SK-N-SH (cell line): ENCODE results near the gene PLS3. TPM values are rescaled to one million over a fixed set of nuclear protein-coding genes. Genes with fewer than 3 reads are reported as not detected.

Experiments
- CTCF ChIA-PET: fragments of 300-600, 350-600 bp; formaldehyde crosslinking; extraction: SDS; loops from one replicate; lab custom pipeline; 2021; lab: Yijun Ruan, JAX
- POLR2A ChIA-PET: fragments of 350-600 bp; sonication (Branson Sonifier 250); formaldehyde crosslinking; extraction: SDS; loops from one replicate; lab custom pipeline; 2020; ENCODE audit warnings: antibody characterized with exemption, inconsistent platforms; lab: Yijun Ruan, JAX
- DNase-seq: peaks from one replicate; pipeline ENCODE4 v3.0.0; 2012
- H2AFZ ChIP-seq: fragments of 200-600 bp; sonication (generic); 2 replicates; pipeline ENCODE4 v1.8.1; 2016; ENCODE audit warnings: antibody characterized with exemption, mild to moderate bottlenecking, low read depth
- H3F3A ChIP-seq: fragments of 200-600 bp; sonication (generic); replicated peaks from 2 replicates; pipeline ENCODE3; 2016; ENCODE audit warnings: antibody characterized with exemption, mild to moderate bottlenecking; ENCODE audit not compliant: insufficient read depth
- H3K27ac ChIP-seq, 2 experiments: fragments of 200-500 bp in 1 of 2; fragments of 200-600 bp in 1 of 2; sonication (Bioruptor generic) in 1 of 2; sonication (generic), shearing (Covaris generic) in 1 of 2; 2 replicates each; pipeline versions ENCODE4 v1.5.1 to v1.6.1; 2014 to 2016; ENCODE audit warnings: low read depth in 2 of 2, inconsistent platforms in 1 of 2, low read length in 1 of 2, mild to moderate bottlenecking in 1 of 2, mixed read lengths in 1 of 2
- H3K27me3 ChIP-seq: fragments of 200-600 bp; sonication (generic), shearing (Covaris generic); 2 replicates; pipeline ENCODE4 v1.6.1; 2016; ENCODE audit warnings: mixed run types; ENCODE audit not compliant: insufficient read depth
- H3K36me3 ChIP-seq, 2 experiments: fragments of 200-500 bp in 1 of 2; fragments of 200-600 bp in 1 of 2; sonication (Bioruptor generic) in 1 of 2; sonication (generic) in 1 of 2; replicated peaks in 1 of 2; 2 replicates each; pipeline versions ENCODE3 to v1.5.1; 2014 to 2016; ENCODE audit warnings: low read length in 1 of 2, mild to moderate bottlenecking in 1 of 2; ENCODE audit not compliant: insufficient read depth in 2 of 2, control insufficient read depth in 1 of 2
- H3K4me1 ChIP-seq, 2 experiments: fragments of 200-500 bp in 1 of 2; fragments of 200-600 bp in 1 of 2; sonication (Bioruptor generic) in 1 of 2; sonication (generic), shearing (Covaris generic) in 1 of 2; 2 replicates each; pipeline versions ENCODE4 v1.5.1 to v1.6.1; 2014 to 2016; ENCODE audit warnings: low read depth in 1 of 2, low read length in 1 of 2, mixed run types in 1 of 2; ENCODE audit not compliant: insufficient read depth in 2 of 2, control insufficient read depth in 1 of 2
- H3K4me2 ChIP-seq: fragments of 200-600 bp; sonication (generic), shearing (Covaris generic); 2 replicates; pipeline ENCODE4 v1.6.1; 2017; ENCODE audit warnings: mixed run types
- H3K4me3 ChIP-seq, 2 experiments: fragments of 200-500 bp in 1 of 2; fragments of 200-600 bp in 1 of 2; sonication (Bioruptor generic) in 1 of 2; sonication (generic), shearing (Covaris generic) in 1 of 2; 2 replicates each; pipeline versions ENCODE4 v1.5.1 to v1.8.1; 2014 to 2016; ENCODE audit warnings: low read depth in 2 of 2, inconsistent platforms in 1 of 2, low read length in 1 of 2, mild to moderate bottlenecking in 1 of 2, mixed read lengths in 1 of 2, moderate library complexity in 1 of 2
- H3K79me2 ChIP-seq: fragments of 200-600 bp; sonication (generic); 2 replicates; pipeline ENCODE4 v1.8.1; 2017; ENCODE audit warnings: mild to moderate bottlenecking; ENCODE audit not compliant: insufficient read depth
- H3K9ac ChIP-seq: fragments of 200-600 bp; sonication (generic); 2 replicates; pipeline ENCODE4 v1.6.1; 2017; ENCODE audit warnings: mixed run types
- H3K9me2 ChIP-seq: fragments of 200-600 bp; sonication (generic); 2 replicates; pipeline ENCODE4 v1.6.1; 2017; ENCODE audit warnings: mixed run types
- H3K9me3 ChIP-seq: fragments of 200-600 bp; sonication (generic); 2 replicates; pipeline ENCODE4 v1.6.1; 2017; ENCODE audit warnings: mixed run types, mild to moderate bottlenecking, moderate library complexity
- H4K20me1 ChIP-seq: fragments of 200-600 bp; sonication (generic); 2 replicates; pipeline ENCODE4 v1.6.1; 2017; ENCODE audit warnings: mild to moderate bottlenecking, mixed run types; ENCODE audit not compliant: insufficient read depth
- ELF1 ChIP-seq: IDR thresholded peaks from 2 replicates; pipeline ENCODE4 v1.4.0; 2012
- EP300 ChIP-seq, 2 experiments: IDR thresholded peaks; 2 replicates each; pipeline versions ENCODE4 v1.4.0 to v1.6.1; 2012; ENCODE audit warnings: borderline replicate concordance in 1 of 2, low read depth in 1 of 2, low read length in 1 of 2
- FOXM1 ChIP-seq: IDR thresholded peaks from 2 replicates; pipeline ENCODE4 v1.4.0; 2012; ENCODE audit warnings: low read depth, mild to moderate bottlenecking
- GATA2 ChIP-seq: sonication (generic); formaldehyde crosslinking; IDR thresholded peaks from 2 replicates; pipeline ENCODE4 v1.5.0; 2020; ENCODE audit warnings: mild to moderate bottlenecking, missing genetic modification reagents
- MXI1 ChIP-seq: IDR thresholded peaks from 2 replicates; pipeline ENCODE4 v1.6.1; 2012; ENCODE audit warnings: mild to moderate bottlenecking, low read depth, low read length, improper control_type of control experiment
- NFIC ChIP-seq: IDR thresholded peaks from 2 replicates; pipeline ENCODE4 v1.4.0; 2012; ENCODE audit warnings: borderline replicate concordance
- NRF1 ChIP-seq: IDR thresholded peaks from 2 replicates; pipeline ENCODE4 v1.6.1; 2012; ENCODE audit warnings: low read depth, mild to moderate bottlenecking, low read length
- POLR2AphosphoS5 ChIP-seq: IDR thresholded peaks from 2 replicates; pipeline ENCODE4 v1.6.1; 2012; ENCODE audit warnings: low read depth, low read length
- RCOR1 ChIP-seq: fragments of 150-350 bp; IDR thresholded peaks from 2 replicates; pipeline ENCODE4 v1.6.1; 2017; ENCODE audit warnings: antibody characterized with exemption, low read length
- RXRA ChIP-seq: IDR thresholded peaks from 2 replicates; pipeline ENCODE4 v1.4.0; 2012; ENCODE audit warnings: low read depth, mild to moderate bottlenecking, borderline replicate concordance
- SIN3A ChIP-seq: IDR thresholded peaks from 2 replicates; pipeline ENCODE4 v1.6.1; 2012; ENCODE audit warnings: low read depth, mild to moderate bottlenecking, low read length, moderate library complexity, borderline replicate concordance
- SMC3 ChIP-seq: IDR thresholded peaks from 2 replicates; pipeline ENCODE4 v1.6.1; 2012; ENCODE audit warnings: low read depth, low read length, improper control_type of control experiment
- TEAD4 ChIP-seq: IDR thresholded peaks from 2 replicates; pipeline ENCODE4 v1.4.0; 2012; ENCODE audit warnings: mild to moderate bottlenecking, borderline replicate concordance; ENCODE audit not compliant: insufficient read depth
- USF1 ChIP-seq: IDR thresholded peaks from 2 replicates; pipeline ENCODE4 v1.4.0; 2012; ENCODE audit warnings: low read depth, borderline replicate concordance
- WGBS: methylation state at CpG from one replicate; pipeline ENCODE4 v1.1.6; 2017; ENCODE audit warnings: low lambda C conversion rate; 5-methylcytosine and 5-hydroxymethylcytosine counted together
- polyA plus RNA-seq, 3 experiments: library from polyadenylated mRNA; depleted of rRNA; stranded (reverse); fragments of >200 nt; gene quantifications; 2 replicates each; pipeline ENCODE4 v1.2.3, GENCODE V29; 2012
- TF ChIP-seq, protein P1 (sequence below): IDR thresholded peaks from 2 replicates; pipeline ENCODE4 v1.4.0; 2012; ENCODE audit warnings: low read depth, borderline replicate concordance
- TF ChIP-seq, protein P2 (sequence below): fragments of 150-350 bp; IDR thresholded peaks from 2 replicates; pipeline ENCODE4 v1.6.1; 2016; ENCODE audit warnings: mild to moderate bottlenecking, low read depth, low read length

PLS3 gene
- polyA plus RNA-seq, 1 of the 3 experiments (the other 2 are of a cell fraction) = 35.7 TPM

DNA sequence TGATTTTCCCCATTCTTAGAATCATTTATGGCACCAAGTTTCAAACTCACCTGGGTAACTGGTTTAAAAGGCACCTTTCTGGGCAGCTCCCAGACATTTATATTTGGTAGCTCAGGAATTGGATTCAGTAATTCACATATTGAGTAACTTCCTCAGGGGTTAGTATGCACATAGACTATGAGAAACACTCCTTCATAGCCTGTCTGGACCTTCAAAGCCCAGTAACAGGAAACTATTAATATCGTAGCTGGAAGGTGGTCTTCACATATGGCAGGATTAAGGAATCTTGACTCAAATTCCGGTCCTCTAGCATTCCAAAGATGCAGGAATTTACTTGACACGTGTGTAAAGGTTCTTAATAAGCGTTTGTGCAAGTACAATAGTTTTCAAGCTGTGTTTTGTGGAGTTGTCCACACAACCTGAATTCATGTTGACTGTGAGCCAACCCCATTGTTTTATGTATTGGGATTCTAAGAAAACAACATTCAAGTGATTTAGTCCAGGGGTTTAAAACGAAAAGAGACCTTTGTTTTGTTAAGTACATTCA, 78.4 kb downstream of the PLS3 start:
- H3K27ac ChIP-seq = no peak overlapping the region
- no peak overlapping the region for H3K9ac ChIP-seq
- no peaks in the 10 kb centered on the region for H3K9me2 ChIP-seq
- WGBS = 47% methylated on average over 5 of the region's 5 CpGs
- H3K79me2 ChIP-seq = no peaks in the 10 kb centered on the region
- POLR2A ChIA-PET = no interaction called here
- H4K20me1 ChIP-seq = no peaks in the 10 kb centered on the region
- CTCF ChIA-PET = interaction anchor here (1.2 to 1.9 kb wide), 2 partner anchors 14 to 309 kb away, joined by 5 to 6 read pairs; no protein-coding TSS in a partner anchor
- H3K4me2 ChIP-seq = no peak overlapping the region
- no peaks in the 10 kb centered on the region for H3K9me3 ChIP-seq
- H3K36me3 ChIP-seq = no peaks in the 10 kb centered on the region
- peaks cover 11% of the 10 kb centered on the region for H3F3A ChIP-seq
- no peaks in the 10 kb centered on the region; a peak in 1 of 4 replicates for H3K4me1 ChIP-seq
- no peak overlapping the region for H2AFZ ChIP-seq
- no peak for DNase-seq
- TF ChIP-seq, protein P1, sequence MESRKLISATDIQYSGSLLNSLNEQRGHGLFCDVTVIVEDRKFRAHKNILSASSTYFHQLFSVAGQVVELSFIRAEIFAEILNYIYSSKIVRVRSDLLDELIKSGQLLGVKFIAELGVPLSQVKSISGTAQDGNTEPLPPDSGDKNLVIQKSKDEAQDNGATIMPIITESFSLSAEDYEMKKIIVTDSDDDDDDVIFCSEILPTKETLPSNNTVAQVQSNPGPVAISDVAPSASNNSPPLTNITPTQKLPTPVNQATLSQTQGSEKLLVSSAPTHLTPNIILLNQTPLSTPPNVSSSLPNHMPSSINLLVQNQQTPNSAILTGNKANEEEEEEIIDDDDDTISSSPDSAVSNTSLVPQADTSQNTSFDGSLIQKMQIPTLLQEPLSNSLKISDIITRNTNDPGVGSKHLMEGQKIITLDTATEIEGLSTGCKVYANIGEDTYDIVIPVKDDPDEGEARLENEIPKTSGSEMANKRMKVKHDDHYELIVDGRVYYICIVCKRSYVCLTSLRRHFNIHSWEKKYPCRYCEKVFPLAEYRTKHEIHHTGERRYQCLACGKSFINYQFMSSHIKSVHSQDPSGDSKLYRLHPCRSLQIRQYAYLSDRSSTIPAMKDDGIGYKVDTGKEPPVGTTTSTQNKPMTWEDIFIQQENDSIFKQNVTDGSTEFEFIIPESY = no peak
- no peak for TF ChIP-seq POLR2AphosphoS5
- no peak for TF ChIP-seq ELF1
- no peak for TF ChIP-seq NFIC
- no peak for TF ChIP-seq EP300 (IDR thresholded peaks at IDR 0.05; ENCODE audit: borderline replicate concordance in 1 of 2, low read depth in 1 of 2, low read length in 1 of 2)
- no peak for TF ChIP-seq RXRA
- TF ChIP-seq FOXM1 = no peak
- no peak for TF ChIP-seq USF1
- TF ChIP-seq, protein P2, sequence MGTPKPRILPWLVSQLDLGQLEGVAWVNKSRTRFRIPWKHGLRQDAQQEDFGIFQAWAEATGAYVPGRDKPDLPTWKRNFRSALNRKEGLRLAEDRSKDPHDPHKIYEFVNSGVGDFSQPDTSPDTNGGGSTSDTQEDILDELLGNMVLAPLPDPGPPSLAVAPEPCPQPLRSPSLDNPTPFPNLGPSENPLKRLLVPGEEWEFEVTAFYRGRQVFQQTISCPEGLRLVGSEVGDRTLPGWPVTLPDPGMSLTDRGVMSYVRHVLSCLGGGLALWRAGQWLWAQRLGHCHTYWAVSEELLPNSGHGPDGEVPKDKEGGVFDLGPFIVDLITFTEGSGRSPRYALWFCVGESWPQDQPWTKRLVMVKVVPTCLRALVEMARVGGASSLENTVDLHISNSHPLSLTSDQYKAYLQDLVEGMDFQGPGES = no peak
- TF ChIP-seq NRF1 = no peak
- TF ChIP-seq SIN3A = no peak
- no peak for TF ChIP-seq MXI1
- no peak overlapping the region for H3K4me3 ChIP-seq
- peaks cover 5% of the 10 kb centered on the region; the same call in 1 of the 2 replicates for H3K27me3 ChIP-seq

- WGBS = 71% methylated on average over 2 of the region's 2 CpGs
- Histone ChIP-seq H3K79me2 (no peaks in the 10 kb centered on the region), H3K27me3 (peaks cover 5% of the 10 kb centered on the region; the same call in 1 of the 2 replicates), H4K20me1 (no peaks in the 10 kb centered on the region), H3K9ac (no peak overlapping the region), H3K4me2 (no peak overlapping the region), H3K4me1 (no peaks in the 10 kb centered on the region; a peak in 1 of 4 replicates), H2AFZ (no peak overlapping the region), H3K27ac (peak overlapping the region in 1 of 2 experiments; percentile 22; a peak in 1 of 4 replicates), H3K9me2 (no peaks in the 10 kb centered on the region), H3F3A (peaks cover 11% of the 10 kb centered on the region), H3K9me3 (no peaks in the 10 kb centered on the region), H3K4me3 (no peak overlapping the region), H3K36me3 (peaks cover 4 to 12% of the 10 kb centered on the region in 2 experiments)
- ChIA-PET POLR2A (no interaction called here), CTCF (interaction anchor here (0.9 to 4.6 kb wide), 24 partner anchors 9 to 330 kb away, joined by 3 to 30 read pairs (median 6); no protein-coding TSS in a partner anchor)
- no peak for TF ChIP-seq SIN3A
- TF ChIP-seq RXRA = no peak
- no peak for TF ChIP-seq GATA2 (CRISPR knock-in tag)
- TF ChIP-seq SMC3 = no peak
- TF ChIP-seq EP300 (IDR thresholded peaks at IDR 0.05; ENCODE audit: borderline replicate concordance in 1 of 2, low read depth in 1 of 2, low read length in 1 of 2) = no peak
- no peak for TF ChIP-seq TEAD4
- TF ChIP-seq RCOR1 = no peak
- no peak for DNase-seq
Measured at GRCh38 chrX:115642311-115642710, 81.3 kb downstream of the PLS3 start.
